ENCODE data around the gene NLRP6. TPM values are rescaled to one million over a fixed set of nuclear protein-coding genes. Genes with fewer than 3 reads are reported as not detected.

The NLRP6 gene
- polyA plus RNA-seq, 1 of the 3 experiments (the other 2 are of a cell fraction) = not detected

DNA sequence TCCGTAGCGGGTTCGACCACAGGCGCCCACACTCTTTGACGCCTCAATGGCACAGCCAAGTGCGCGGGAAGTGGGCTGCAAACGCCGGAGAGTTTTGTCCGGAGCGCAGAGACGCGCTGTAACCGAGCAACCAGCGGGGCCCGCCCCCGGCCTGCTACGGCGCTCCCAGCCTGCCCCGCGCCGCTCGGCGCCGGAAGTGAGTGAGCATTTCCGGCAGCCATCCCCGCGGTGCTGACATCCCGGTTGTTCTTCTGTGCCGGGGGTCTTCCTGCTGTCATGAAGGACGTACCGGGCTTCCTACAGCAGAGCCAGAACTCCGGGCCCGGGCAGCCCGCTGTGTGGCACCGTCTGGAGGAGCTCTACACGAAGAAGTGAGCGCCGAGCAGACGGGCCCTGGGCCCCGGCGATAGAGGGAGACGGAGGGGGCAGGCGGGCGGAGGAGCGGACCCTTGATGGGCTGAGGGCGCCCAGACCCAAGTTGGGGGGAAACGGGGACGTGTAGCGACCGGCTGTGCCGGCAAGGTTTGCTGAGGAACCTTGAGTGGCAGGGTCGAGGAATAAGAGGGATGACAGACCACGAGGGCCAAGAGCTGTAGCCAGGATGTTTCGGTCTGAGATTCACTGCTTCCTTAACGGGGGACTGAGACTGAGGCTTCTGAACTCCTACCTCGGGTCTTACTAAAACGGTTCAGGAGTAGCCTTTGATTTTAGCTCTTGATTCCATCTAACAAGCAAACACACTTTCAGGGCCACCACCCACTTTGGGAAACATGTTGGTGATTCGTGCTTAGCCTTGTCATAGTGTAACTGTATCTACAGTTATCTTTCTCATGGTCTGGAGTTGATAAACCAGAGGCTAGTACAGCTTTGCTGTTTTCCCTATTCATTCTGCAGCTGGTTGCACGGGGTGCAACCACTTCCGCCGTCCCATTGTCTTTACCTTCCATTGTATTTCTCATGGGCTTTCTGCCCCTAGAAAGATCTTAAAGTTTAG lies 41.1 kb upstream of the NLRP6 start, which contains the start of gene PSMD13:
TSS of gene PSMD13 (plus strand) at position 203 of the 994 bp plus-strand sequence. CDS start at position 277, 74 bp downstream.
- Histone ChIP-seq H3F3A (replicated peaks; ENCODE audit: insufficient read depth) (peaks cover 2% of the 10 kb centered on the region), H3K9me3 (no peaks in the 10 kb centered on the region), H3K4me2 (peak within 1 kb of the TSS; percentile 93), H4K20me1 (ENCODE audit: insufficient read depth) (peaks cover 5% of the 10 kb centered on the region), H3K27me3 (ENCODE audit: insufficient read depth) (no peaks in the 10 kb centered on the region), H3K4me3 (ENCODE audit: low read depth in 2 of 2, low read length in 1 of 2) (peak within 1 kb of the TSS; percentile 93 to 95), H3K36me3 (replicated peaks in 1 of 2; ENCODE audit: control insufficient read depth in 1 of 2, insufficient read depth in 2 of 2, low read length in 1 of 2) (peaks cover 22 to 25% of the 10 kb centered on the region in 2 experiments), H3K9ac (peak within 1 kb of the TSS; percentile 94), H2AFZ (ENCODE audit: low read depth) (peak within 1 kb of the TSS; percentile 84), H3K79me2 (ENCODE audit: insufficient read depth) (peaks cover 68% of the 10 kb centered on the region), H3K4me1 (ENCODE audit: control insufficient read depth in 1 of 2, insufficient read depth in 2 of 2, low read depth in 1 of 2, low read length in 1 of 2) (peaks cover 2 to 4% of the 10 kb centered on the region in 2 experiments; a peak in 3 of 4 replicates), H3K9me2 (no peaks in the 10 kb centered on the region), H3K27ac (ENCODE audit: low read depth in 2 of 2, low read length in 1 of 2) (peak within 1 kb of the TSS; percentile 95 to 97)
- under 1% methylated on average over 27 of the region's 62 CpGs for WGBS (ENCODE audit: low lambda C conversion rate)
- DNase-seq = peak; percentile 96
- CTCF ChIA-PET = interaction anchor here (0.7 to 3.5 kb wide), 3 partner anchors 13 to 127 kb away, joined by 3 to 17 read pairs (median 3); no protein-coding TSS in a partner anchor
- POLR2A ChIA-PET = interaction anchor here (0.7 to 1.0 kb wide), 2 partner anchors 30 to 170 kb away, joined by 3 to 4 read pairs; partner anchors contain the start of genes BET1L and RIC8A
- TF ChIP-seq, protein P1, sequence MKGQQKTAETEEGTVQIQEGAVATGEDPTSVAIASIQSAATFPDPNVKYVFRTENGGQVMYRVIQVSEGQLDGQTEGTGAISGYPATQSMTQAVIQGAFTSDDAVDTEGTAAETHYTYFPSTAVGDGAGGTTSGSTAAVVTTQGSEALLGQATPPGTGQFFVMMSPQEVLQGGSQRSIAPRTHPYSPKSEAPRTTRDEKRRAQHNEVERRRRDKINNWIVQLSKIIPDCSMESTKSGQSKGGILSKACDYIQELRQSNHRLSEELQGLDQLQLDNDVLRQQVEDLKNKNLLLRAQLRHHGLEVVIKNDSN (IDR thresholded peaks at IDR 0.05; ENCODE audit: borderline replicate concordance, low read depth) = no peak
- no peak for TF ChIP-seq EZH2phosphoT487 (IDR thresholded peaks at IDR 0.05; ENCODE audit: borderline replicate concordance, low read depth)
- no peak for TF ChIP-seq IRF3 (IDR thresholded peaks at IDR 0.05; ENCODE audit: low read depth, low read length)
- TF ChIP-seq GABPA (IDR thresholded peaks at IDR 0.05; ENCODE audit: low read depth) = peak; percentile 90
- no peak for TF ChIP-seq ZBTB33 (IDR thresholded peaks at IDR 0.05; ENCODE audit: borderline replicate concordance, low read depth)
- TF ChIP-seq ELF1 (IDR thresholded peaks at IDR 0.05) = peak; percentile 26
- no peak for TF ChIP-seq FOXM1 (IDR thresholded peaks at IDR 0.05; ENCODE audit: low read depth)
- no peak for TF ChIP-seq JUND (IDR thresholded peaks at IDR 0.05)
- TF ChIP-seq YY1 (IDR thresholded peaks at IDR 0.05; ENCODE audit: low read depth) = peak; percentile 73; the same call in 1 of the 2 replicates
- no peak for TF ChIP-seq PBX3 (IDR thresholded peaks at IDR 0.05)
- no peak for TF ChIP-seq RFX5 (IDR thresholded peaks at IDR 0.05; ENCODE audit: low read length)
- peak; percentile 56 for TF ChIP-seq CHD2 (IDR thresholded peaks at IDR 0.05; ENCODE audit: low read length, partially characterized antibody)
- TF ChIP-seq, protein P2, sequence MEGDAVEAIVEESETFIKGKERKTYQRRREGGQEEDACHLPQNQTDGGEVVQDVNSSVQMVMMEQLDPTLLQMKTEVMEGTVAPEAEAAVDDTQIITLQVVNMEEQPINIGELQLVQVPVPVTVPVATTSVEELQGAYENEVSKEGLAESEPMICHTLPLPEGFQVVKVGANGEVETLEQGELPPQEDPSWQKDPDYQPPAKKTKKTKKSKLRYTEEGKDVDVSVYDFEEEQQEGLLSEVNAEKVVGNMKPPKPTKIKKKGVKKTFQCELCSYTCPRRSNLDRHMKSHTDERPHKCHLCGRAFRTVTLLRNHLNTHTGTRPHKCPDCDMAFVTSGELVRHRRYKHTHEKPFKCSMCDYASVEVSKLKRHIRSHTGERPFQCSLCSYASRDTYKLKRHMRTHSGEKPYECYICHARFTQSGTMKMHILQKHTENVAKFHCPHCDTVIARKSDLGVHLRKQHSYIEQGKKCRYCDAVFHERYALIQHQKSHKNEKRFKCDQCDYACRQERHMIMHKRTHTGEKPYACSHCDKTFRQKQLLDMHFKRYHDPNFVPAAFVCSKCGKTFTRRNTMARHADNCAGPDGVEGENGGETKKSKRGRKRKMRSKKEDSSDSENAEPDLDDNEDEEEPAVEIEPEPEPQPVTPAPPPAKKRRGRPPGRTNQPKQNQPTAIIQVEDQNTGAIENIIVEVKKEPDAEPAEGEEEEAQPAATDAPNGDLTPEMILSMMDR (IDR thresholded peaks at IDR 0.05) = no peak
- peak; percentile 6; the same call in 1 of the 2 replicates for TF ChIP-seq TCF12 (IDR thresholded peaks at IDR 0.05)
- no peak for TF ChIP-seq NFIC (IDR thresholded peaks at IDR 0.05; ENCODE audit: borderline replicate concordance)
- no peak for TF ChIP-seq RXRA (IDR thresholded peaks at IDR 0.05; ENCODE audit: borderline replicate concordance, low read depth)
- TF ChIP-seq EP300 (IDR thresholded peaks at IDR 0.05; ENCODE audit: borderline replicate concordance in 1 of 2, low read depth in 1 of 2, low read length in 1 of 2) = no peak
- no peak for TF ChIP-seq RAD21 (IDR thresholded peaks at IDR 0.05; ENCODE audit: low read length)
- TF ChIP-seq, protein P3, sequence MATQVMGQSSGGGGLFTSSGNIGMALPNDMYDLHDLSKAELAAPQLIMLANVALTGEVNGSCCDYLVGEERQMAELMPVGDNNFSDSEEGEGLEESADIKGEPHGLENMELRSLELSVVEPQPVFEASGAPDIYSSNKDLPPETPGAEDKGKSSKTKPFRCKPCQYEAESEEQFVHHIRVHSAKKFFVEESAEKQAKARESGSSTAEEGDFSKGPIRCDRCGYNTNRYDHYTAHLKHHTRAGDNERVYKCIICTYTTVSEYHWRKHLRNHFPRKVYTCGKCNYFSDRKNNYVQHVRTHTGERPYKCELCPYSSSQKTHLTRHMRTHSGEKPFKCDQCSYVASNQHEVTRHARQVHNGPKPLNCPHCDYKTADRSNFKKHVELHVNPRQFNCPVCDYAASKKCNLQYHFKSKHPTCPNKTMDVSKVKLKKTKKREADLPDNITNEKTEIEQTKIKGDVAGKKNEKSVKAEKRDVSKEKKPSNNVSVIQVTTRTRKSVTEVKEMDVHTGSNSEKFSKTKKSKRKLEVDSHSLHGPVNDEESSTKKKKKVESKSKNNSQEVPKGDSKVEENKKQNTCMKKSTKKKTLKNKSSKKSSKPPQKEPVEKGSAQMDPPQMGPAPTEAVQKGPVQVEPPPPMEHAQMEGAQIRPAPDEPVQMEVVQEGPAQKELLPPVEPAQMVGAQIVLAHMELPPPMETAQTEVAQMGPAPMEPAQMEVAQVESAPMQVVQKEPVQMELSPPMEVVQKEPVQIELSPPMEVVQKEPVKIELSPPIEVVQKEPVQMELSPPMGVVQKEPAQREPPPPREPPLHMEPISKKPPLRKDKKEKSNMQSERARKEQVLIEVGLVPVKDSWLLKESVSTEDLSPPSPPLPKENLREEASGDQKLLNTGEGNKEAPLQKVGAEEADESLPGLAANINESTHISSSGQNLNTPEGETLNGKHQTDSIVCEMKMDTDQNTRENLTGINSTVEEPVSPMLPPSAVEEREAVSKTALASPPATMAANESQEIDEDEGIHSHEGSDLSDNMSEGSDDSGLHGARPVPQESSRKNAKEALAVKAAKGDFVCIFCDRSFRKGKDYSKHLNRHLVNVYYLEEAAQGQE (IDR thresholded peaks at IDR 0.05; ENCODE audit: low read depth, low read length) = no peak
- peak; percentile 58 for TF ChIP-seq TAF1 (IDR thresholded peaks at IDR 0.05; ENCODE audit: borderline replicate concordance, low read depth, low read length)

Measured in SK-N-SH (cell line).